ENCODE results near the gene USP32. TPM values are rescaled to one million over a fixed set of nuclear protein-coding genes. Genes with fewer than 3 reads are reported as not detected.

USP32 gene
- total RNA-seq, 1 donor from 2014 or later, result 59.6 TPM

GRCh38 chr17:60160829-60161501 is 231.0 kb downstream of the USP32 start:
- no peaks in the 10 kb centered on the region for H3K36me3 Mint-ChIP-seq (ENCODE audit: unreplicated experiment)
- peaks cover 27% of the 10 kb centered on the region for H3K4me1 Mint-ChIP-seq (ENCODE audit: low read depth, unreplicated experiment)
- peaks cover 9% of the 10 kb centered on the region for H3K27me3 Mint-ChIP-seq (ENCODE audit: unreplicated experiment)
- H3K4me3 Mint-ChIP-seq (ENCODE audit: unreplicated experiment), result peak overlapping the region; percentile 78
- peak overlapping the region; percentile 62 for H3K27ac Mint-ChIP-seq (ENCODE audit: unreplicated experiment)
- peak; percentile 25 for DNase-seq
- TF ChIP-seq, protein P1, sequence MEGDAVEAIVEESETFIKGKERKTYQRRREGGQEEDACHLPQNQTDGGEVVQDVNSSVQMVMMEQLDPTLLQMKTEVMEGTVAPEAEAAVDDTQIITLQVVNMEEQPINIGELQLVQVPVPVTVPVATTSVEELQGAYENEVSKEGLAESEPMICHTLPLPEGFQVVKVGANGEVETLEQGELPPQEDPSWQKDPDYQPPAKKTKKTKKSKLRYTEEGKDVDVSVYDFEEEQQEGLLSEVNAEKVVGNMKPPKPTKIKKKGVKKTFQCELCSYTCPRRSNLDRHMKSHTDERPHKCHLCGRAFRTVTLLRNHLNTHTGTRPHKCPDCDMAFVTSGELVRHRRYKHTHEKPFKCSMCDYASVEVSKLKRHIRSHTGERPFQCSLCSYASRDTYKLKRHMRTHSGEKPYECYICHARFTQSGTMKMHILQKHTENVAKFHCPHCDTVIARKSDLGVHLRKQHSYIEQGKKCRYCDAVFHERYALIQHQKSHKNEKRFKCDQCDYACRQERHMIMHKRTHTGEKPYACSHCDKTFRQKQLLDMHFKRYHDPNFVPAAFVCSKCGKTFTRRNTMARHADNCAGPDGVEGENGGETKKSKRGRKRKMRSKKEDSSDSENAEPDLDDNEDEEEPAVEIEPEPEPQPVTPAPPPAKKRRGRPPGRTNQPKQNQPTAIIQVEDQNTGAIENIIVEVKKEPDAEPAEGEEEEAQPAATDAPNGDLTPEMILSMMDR (IDR thresholded peaks at IDR 0.05; ENCODE audit: partially characterized antibody, unreplicated experiment), result no peak
- H3K9me3 Mint-ChIP-seq (ENCODE audit: unreplicated experiment), result peaks cover 3% of the 10 kb centered on the region

- no peak for DNase-seq
- H3K4me3 Mint-ChIP-seq (ENCODE audit: unreplicated experiment), result no peak overlapping the region
- H3K4me1 Mint-ChIP-seq (ENCODE audit: low read depth, unreplicated experiment), result peaks cover 36% of the 10 kb centered on the region
- TF ChIP-seq, protein P1 (IDR thresholded peaks at IDR 0.05; ENCODE audit: partially characterized antibody, unreplicated experiment), result no peak
- peaks cover 6% of the 10 kb centered on the region for H3K9me3 Mint-ChIP-seq (ENCODE audit: unreplicated experiment)
- peaks cover 13% of the 10 kb centered on the region for H3K27me3 Mint-ChIP-seq (ENCODE audit: unreplicated experiment)
- H3K36me3 Mint-ChIP-seq (ENCODE audit: unreplicated experiment), result peaks cover 3% of the 10 kb centered on the region
- no peak overlapping the region for H3K27ac Mint-ChIP-seq (ENCODE audit: unreplicated experiment)
These were observed 232.5 kb downstream of the USP32 start for GRCh38 chr17:60159479-60159866.

DNA sequence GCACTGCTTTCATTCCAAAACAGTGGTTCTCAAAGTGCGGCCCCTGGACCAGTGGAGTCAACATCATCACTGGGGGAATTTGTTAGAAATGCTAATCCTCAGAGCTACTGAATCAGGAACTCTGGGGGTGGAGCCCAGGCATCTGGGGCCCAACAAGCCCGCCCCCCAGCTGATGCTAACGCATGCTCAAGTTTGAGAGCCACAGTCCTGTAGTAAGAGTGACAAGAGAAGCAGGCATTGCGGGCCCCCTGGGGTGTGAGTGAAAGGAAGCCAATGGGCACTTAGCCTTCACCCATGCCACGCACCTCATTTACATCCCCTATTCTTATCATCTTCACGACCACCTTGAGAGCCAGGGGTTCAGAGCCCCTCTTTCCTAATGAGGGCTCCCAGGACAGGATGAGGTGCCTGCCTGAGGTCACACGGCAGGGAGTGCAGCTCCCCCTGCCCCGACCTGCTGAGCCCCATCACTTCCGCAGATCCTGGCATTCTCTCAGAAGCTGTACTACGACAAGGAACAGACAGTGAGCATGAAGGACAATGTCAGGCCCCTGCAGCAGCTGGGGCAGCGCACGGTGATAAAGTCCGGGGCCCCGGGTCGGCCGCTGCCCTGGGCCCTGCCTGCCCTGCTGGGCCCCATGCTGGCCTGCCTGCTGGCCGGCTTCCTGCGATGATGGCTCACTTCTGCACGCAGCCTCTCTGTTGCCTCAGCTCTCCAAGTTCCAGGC is 233.0 kb downstream of the USP32 start:
- Mint-ChIP-seq H3K27me3 (ENCODE audit: unreplicated experiment) (peaks cover 14% of the 10 kb centered on the region), H3K4me1 (ENCODE audit: low read depth, unreplicated experiment) (peaks cover 36% of the 10 kb centered on the region), H3K4me3 (ENCODE audit: unreplicated experiment) (no peak overlapping the region), H3K27ac (ENCODE audit: unreplicated experiment) (no peak overlapping the region), H3K9me3 (ENCODE audit: unreplicated experiment) (peaks cover 6% of the 10 kb centered on the region), H3K36me3 (ENCODE audit: unreplicated experiment) (peaks cover 3% of the 10 kb centered on the region)
- no peak for DNase-seq
- TF ChIP-seq, protein P1 (IDR thresholded peaks at IDR 0.05; ENCODE audit: partially characterized antibody, unreplicated experiment), result no peak

- H3K4me1 Mint-ChIP-seq (ENCODE audit: low read depth, unreplicated experiment), result peaks cover 35% of the 10 kb centered on the region
- H3K9me3 Mint-ChIP-seq (ENCODE audit: unreplicated experiment), result peaks cover 6% of the 10 kb centered on the region
- peaks cover 3% of the 10 kb centered on the region for H3K36me3 Mint-ChIP-seq (ENCODE audit: unreplicated experiment)
- H3K4me3 Mint-ChIP-seq (ENCODE audit: unreplicated experiment), result no peak overlapping the region
- TF ChIP-seq, protein P1 (IDR thresholded peaks at IDR 0.05; ENCODE audit: partially characterized antibody, unreplicated experiment), result no peak
- H3K27ac Mint-ChIP-seq (ENCODE audit: unreplicated experiment), result no peak overlapping the region
- DNase-seq, result no peak
- H3K27me3 Mint-ChIP-seq (ENCODE audit: unreplicated experiment), result peaks cover 14% of the 10 kb centered on the region
These were observed 234.4 kb downstream of the USP32 start for GRCh38 chr17:60157487-60158040.

- H3K9me3 Mint-ChIP-seq (ENCODE audit: unreplicated experiment), result peaks cover 6% of the 10 kb centered on the region
- H3K36me3 Mint-ChIP-seq (ENCODE audit: unreplicated experiment), result peaks cover 3% of the 10 kb centered on the region
- DNase-seq, result no peak
- TF ChIP-seq, protein P1 (IDR thresholded peaks at IDR 0.05; ENCODE audit: partially characterized antibody, unreplicated experiment), result no peak
- H3K27ac Mint-ChIP-seq (ENCODE audit: unreplicated experiment), result peak overlapping the region; percentile 3
- peaks cover 12% of the 10 kb centered on the region for H3K27me3 Mint-ChIP-seq (ENCODE audit: unreplicated experiment)
- peaks cover 30% of the 10 kb centered on the region for H3K4me1 Mint-ChIP-seq (ENCODE audit: low read depth, unreplicated experiment)
- no peak overlapping the region for H3K4me3 Mint-ChIP-seq (ENCODE audit: unreplicated experiment)
These were observed 235.2 kb downstream of the USP32 start for GRCh38 chr17:60156746-60157145.
